Suppressor macrophage treated with lipopolysaccharide for 1 hour (primary cell): ENCODE results near the gene FITM2.
"Not testable (repeated sequence)": the region's sequence is repeated elsewhere in the genome, so short reads cannot be mapped to it uniquely, and the experiment has no call there.

Experiments
- DNase-seq, 3 donors: peaks; one replicate each; pipeline ENCODE4 v3.0.0-alpha.2; 2020 to 2022

The FITM2 gene

GRCh38 chr20:44328428-44328827 is 17.4 kb upstream of the FITM2 start:
- no peak for DNase-seq

GRCh38 chr20:44327748-44328147 is 16.7 kb upstream of the FITM2 start:
- DNase-seq, result not testable (repeated sequence)

GRCh38 chr20:44326391-44327159 is 15.6 kb upstream of the FITM2 start:
- DNase-seq, result peak in 1 of 3 donors; percentile 5

- DNase-seq, result no peak
These were observed 13.3 kb upstream of the FITM2 start for GRCh38 chr20:44324343-44324742.

GRCh38 chr20:44319839-44320422 is 8.9 kb upstream of the FITM2 start:
- peak; percentile 3 to 35 (median 4) for DNase-seq

GRCh38 chr20:44314870-44315269 is 3.9 kb upstream of the FITM2 start:
- no peak for DNase-seq

GRCh38 chr20:44309763-44310663 is 989 bp downstream of the FITM2 start:
- peak; percentile 44 to 70 (median 70) for DNase-seq

- DNase-seq, result no peak
These were observed 4.1 kb downstream of the FITM2 start for GRCh38 chr20:44306927-44307326.

- no peak for DNase-seq
These were observed 6.6 kb downstream of the FITM2 start for GRCh38 chr20:44304383-44304782.

GRCh38 chr20:44302736-44303135 is 8.3 kb downstream of the FITM2 start:
- DNase-seq, result no peak

GRCh38 chr20:44302026-44302669 is 8.9 kb downstream of the FITM2 start:
- no peak for DNase-seq

- no peak for DNase-seq
These were observed 9.7 kb downstream of the FITM2 start for GRCh38 chr20:44301285-44301684.

- not testable (repeated sequence) for DNase-seq
These were observed 11.9 kb downstream of the FITM2 start for GRCh38 chr20:44299011-44299535.

GRCh38 chr20:44297721-44298120 is 13.3 kb downstream of the FITM2 start:
- DNase-seq, result no peak

GRCh38 chr20:44296011-44296410 is 15.0 kb downstream of the FITM2 start:
- no peak for DNase-seq

GRCh38 chr20:44291754-44292153 is 19.2 kb downstream of the FITM2 start:
- DNase-seq, result no peak

- DNase-seq, result no peak
These were observed 22.8 kb downstream of the FITM2 start for GRCh38 chr20:44288252-44288651.

- no peak for DNase-seq
These were observed 23.5 kb downstream of the FITM2 start for GRCh38 chr20:44287272-44288097.

- no peak for DNase-seq
These were observed 27.0 kb downstream of the FITM2 start for GRCh38 chr20:44284032-44284431.

GRCh38 chr20:44282192-44282591 is 28.8 kb downstream of the FITM2 start:
- no peak for DNase-seq

- no peak for DNase-seq
These were observed 30.6 kb downstream of the FITM2 start for GRCh38 chr20:44280387-44280786.

GRCh38 chr20:44279228-44279627 is 31.8 kb downstream of the FITM2 start:
- DNase-seq, result no peak
